ENCODE results near the gene LHX3. TPM values are rescaled to one million over a fixed set of nuclear protein-coding genes. Genes with fewer than 3 reads are reported as not detected.
A peak's percentile ranks its signal among the peaks of the same experiment; 100 is the strongest.

LHX3 gene
- total RNA-seq, 1 donor from 2014 or later = not detected

DNA sequence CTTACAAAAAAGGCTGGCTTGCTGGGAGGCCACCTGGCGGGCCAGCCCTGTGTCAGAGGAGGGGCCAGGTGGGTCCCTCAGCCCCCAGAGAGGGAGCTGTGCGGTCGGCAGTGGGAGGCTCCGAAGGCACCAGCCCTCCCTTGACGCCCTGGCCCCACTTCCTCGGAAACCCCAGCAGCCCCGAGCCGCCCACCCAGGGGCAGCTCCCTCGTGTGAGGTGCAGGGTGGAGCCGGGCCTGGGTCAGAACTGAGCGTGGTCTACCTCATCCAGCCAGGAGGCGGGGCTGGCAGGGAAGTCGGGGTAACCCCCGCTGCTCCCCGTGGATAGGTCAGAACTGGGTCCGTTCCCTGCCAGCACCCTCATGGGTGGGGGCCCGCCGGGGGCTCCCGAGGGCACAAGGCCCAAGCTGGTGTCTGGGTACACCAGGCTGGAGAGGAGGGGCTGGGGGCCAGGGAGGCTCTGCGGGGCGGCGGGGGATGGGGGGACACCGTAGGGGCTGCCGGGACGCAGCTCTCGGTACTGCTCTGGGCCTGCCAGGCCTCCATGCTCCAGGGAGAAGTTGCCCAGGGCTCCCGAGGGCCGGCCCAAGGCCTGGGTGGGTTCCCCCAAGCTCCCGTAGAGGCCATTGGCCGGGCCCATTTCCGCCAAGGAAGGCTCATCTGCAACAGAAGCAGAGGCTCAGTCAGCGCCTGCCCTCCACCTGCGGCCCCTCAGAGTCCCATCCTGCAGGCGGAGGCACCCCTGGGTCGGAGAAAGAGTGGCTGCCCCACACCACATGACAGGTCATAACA is 7.6 kb downstream of the LHX3 start:
- Histone ChIP-seq H3K27me3 (ENCODE audit: insufficient read depth, low read length) (peaks cover 73% of the 10 kb centered on the region), H3K9me3 (ENCODE audit: insufficient read depth, low read depth, low read length) (no peaks in the 10 kb centered on the region), H3K36me3 (ENCODE audit: insufficient read depth, low read length) (no peaks in the 10 kb centered on the region), H2AFZ (ENCODE audit: low read depth, low read length) (no peak overlapping the region), H3K4me2 (ENCODE audit: low read length) (no peak overlapping the region), H3K79me2 (ENCODE audit: insufficient read depth, low read length) (no peaks in the 10 kb centered on the region), H3K4me3 (ENCODE audit: insufficient read depth, low read depth, low read length) (no peak overlapping the region), H3K27ac (ENCODE audit: low read depth, low read length) (no peak overlapping the region), H3K4me1 (ENCODE audit: insufficient read depth, low read length) (no peaks in the 10 kb centered on the region), H4K20me1 (ENCODE audit: insufficient read depth, low read length) (peaks cover 7% of the 10 kb centered on the region), H3K9ac (ENCODE audit: low read length) (no peak overlapping the region)
- Mint-ChIP-seq H3K27me3 (ENCODE audit: low read depth, unreplicated experiment) (peaks cover 49% of the 10 kb centered on the region), H3K36me3 (ENCODE audit: low read depth, unreplicated experiment) (no peaks in the 10 kb centered on the region), H3K27ac (ENCODE audit: unreplicated experiment) (no peak overlapping the region), H3K9me3 (ENCODE audit: unreplicated experiment) (peaks cover 3% of the 10 kb centered on the region), H3K4me1 (ENCODE audit: low read depth, unreplicated experiment) (no peaks in the 10 kb centered on the region), H3K4me3 (ENCODE audit: unreplicated experiment) (no peak overlapping the region)
- DNase-seq (ENCODE audit: low read depth) (no peak), FAIRE-seq (no peak)
- TF ChIP-seq CTCF (IDR thresholded peaks at IDR 0.05; ENCODE audit: insufficient read depth, low read depth, low read length) = no peak
- TF ChIP-seq EZH2 (IDR thresholded peaks at IDR 0.05; ENCODE audit: insufficient read depth, low read length) = peak; percentile 15

- Histone ChIP-seq H3K9ac (ENCODE audit: low read length) (no peak overlapping the region), H3K4me1 (ENCODE audit: insufficient read depth, low read length) (no peaks in the 10 kb centered on the region), H3K9me3 (ENCODE audit: insufficient read depth, low read depth, low read length) (no peaks in the 10 kb centered on the region), H3K36me3 (ENCODE audit: insufficient read depth, low read length) (no peaks in the 10 kb centered on the region), H3K27ac (ENCODE audit: low read depth, low read length) (no peak overlapping the region), H3K79me2 (ENCODE audit: insufficient read depth, low read length) (no peaks in the 10 kb centered on the region), H2AFZ (ENCODE audit: low read depth, low read length) (no peak overlapping the region), H3K4me3 (ENCODE audit: insufficient read depth, low read depth, low read length) (no peak overlapping the region), H3K27me3 (ENCODE audit: insufficient read depth, low read length) (peaks cover 77% of the 10 kb centered on the region), H4K20me1 (ENCODE audit: insufficient read depth, low read length) (peaks cover 7% of the 10 kb centered on the region), H3K4me2 (ENCODE audit: low read length) (no peak overlapping the region)
- Mint-ChIP-seq H3K4me1 (ENCODE audit: low read depth, unreplicated experiment) (no peaks in the 10 kb centered on the region), H3K9me3 (ENCODE audit: unreplicated experiment) (peaks cover 3% of the 10 kb centered on the region), H3K36me3 (ENCODE audit: low read depth, unreplicated experiment) (no peaks in the 10 kb centered on the region), H3K4me3 (ENCODE audit: unreplicated experiment) (no peak overlapping the region), H3K27ac (ENCODE audit: unreplicated experiment) (no peak overlapping the region), H3K27me3 (ENCODE audit: low read depth, unreplicated experiment) (peaks cover 56% of the 10 kb centered on the region)
- peak; percentile 80 for TF ChIP-seq EZH2 (IDR thresholded peaks at IDR 0.05; ENCODE audit: insufficient read depth, low read length)
- TF ChIP-seq CTCF (IDR thresholded peaks at IDR 0.05; ENCODE audit: insufficient read depth, low read depth, low read length) = no peak
- DNase-seq (ENCODE audit: low read depth) = no peak
- no peak for FAIRE-seq
Observed at GRCh38 chr9:136196404-136197083, 8.4 kb downstream of the LHX3 start.
